NCI-H2171 (cell line): ENCODE measurements around the gene ARL11.
A peak's percentile ranks its signal among the peaks of the same experiment; 100 is the strongest.
"Not testable (repeated sequence)": the region's sequence is repeated elsewhere in the genome, so short reads cannot be mapped to it uniquely, and the experiment has no call there.

ENCODE experiments used
- DNase-seq: peaks from one replicate; lab custom pipeline; 2025; lab: John Stamatoyannopoulos, UW

The ARL11 gene

GRCh38 chr13:49627831-49628652 lies at the start of gene ARL11:
Gene ARL11, plus strand, starts transcription at chr13:49628507. Its CDS starts 1,941 bp downstream, at chr13:49630448.
- no peak for DNase-seq

GRCh38 chr13:49579501-49579900 lies 48.8 kb upstream of the ARL11 start:
- DNase-seq, result no peak

- DNase-seq, result no peak
Observed at GRCh38 chr13:49580980-49581680, 47.2 kb upstream of the ARL11 start.

GRCh38 chr13:49584771-49585182 lies 43.5 kb upstream of the ARL11 start:
- DNase-seq, result no peak

GRCh38 chr13:49585220-49586157 lies 42.8 kb upstream of the ARL11 start, which contains the start of gene RCBTB1:
Gene RCBTB1, minus strand, starts transcription at chr13:49585558. Its CDS starts 18,279 bp downstream, at chr13:49567279.
- DNase-seq, result peak; percentile 81

- DNase-seq, result no peak
Observed at GRCh38 chr13:49586717-49587116, 41.6 kb upstream of the ARL11 start.

- no peak for DNase-seq
Observed at GRCh38 chr13:49587311-49587847, 40.9 kb upstream of the ARL11 start.

GRCh38 chr13:49590714-49591113 lies 37.6 kb upstream of the ARL11 start:
- DNase-seq, result not testable (repeated sequence)

GRCh38 chr13:49593876-49594275 lies 34.4 kb upstream of the ARL11 start:
- DNase-seq, result not testable (repeated sequence)

- no peak for DNase-seq
Observed at GRCh38 chr13:49594576-49594975, 33.7 kb upstream of the ARL11 start.

GRCh38 chr13:49596221-49596620 lies 32.1 kb upstream of the ARL11 start:
- DNase-seq, result no peak

GRCh38 chr13:49597043-49597641 lies 31.2 kb upstream of the ARL11 start:
- DNase-seq, result no peak

GRCh38 chr13:49602005-49602404 lies 26.3 kb upstream of the ARL11 start:
- DNase-seq, result no peak

- DNase-seq, result not testable (repeated sequence)
Observed at GRCh38 chr13:49602615-49603014, 25.7 kb upstream of the ARL11 start.

- no peak for DNase-seq
Observed at GRCh38 chr13:49604570-49604969, 23.7 kb upstream of the ARL11 start.

- DNase-seq, result peak; percentile 74
Observed at GRCh38 chr13:49606747-49607648, 21.3 kb upstream of the ARL11 start.

GRCh38 chr13:49607761-49608160 lies 20.5 kb upstream of the ARL11 start:
- no peak for DNase-seq

GRCh38 chr13:49608651-49609331 lies 19.5 kb upstream of the ARL11 start:
- DNase-seq, result no peak

- DNase-seq, result peak; percentile 90
Observed at GRCh38 chr13:49610176-49610575, 18.1 kb upstream of the ARL11 start.

- DNase-seq, result not testable (repeated sequence)
Observed at GRCh38 chr13:49612042-49612441, 16.3 kb upstream of the ARL11 start.
